K562 (cell line): ENCODE data around the gene VWC2L. TPM values are rescaled to one million over a fixed set of nuclear protein-coding genes. Genes with fewer than 3 reads are reported as not detected.
A peak's percentile ranks its signal among the peaks of the same experiment; 100 is the strongest.

Source experiments
- ATAC-seq: fragments of 200-7000 bp; cut with Tn5 transposase; 3 replicates; pipeline ENCODE4 v1.9.1; 2020; ENCODE audit warnings: moderate library complexity
- BruUV-seq: library from RNA; stranded (reverse); fragments of 400-500 nt; replicated peaks from 2 replicates; lab custom pipeline; 2021; lab: Mats Ljungman, UMichigan
- CTCF ChIA-PET: fragments of 300-600 bp; formaldehyde crosslinking; extraction: SDS; loops from one replicate; lab custom pipeline; 2021; ENCODE audit warnings: low intra/inter-chr PET ratio; lab: Yijun Ruan, JAX
- POLR2A ChIA-PET: fragments of 300-600, 350-650 bp; sonication (Branson Sonifier 250); formaldehyde crosslinking; extraction: SDS; loops from one replicate; lab custom pipeline; 2021; ENCODE audit warnings: antibody characterized with exemption, inconsistent platforms; lab: Yijun Ruan, JAX
- DNase-seq, 4 experiments: peaks; one replicate each; pipeline versions ENCODE4 v3.0.0 to v3.0.0-alpha.2; 2011 to 2018; ENCODE audit warnings: low spot score in 3 of 4, mixed read lengths in 3 of 4; ENCODE audit errors: extremely low read depth in 1 of 4
- FAIRE-seq: peaks from 2 replicates; lab custom pipeline; 2011; peaks lifted over from hg19 to GRCh38; lab: Jason Lieb, UNC
- H2AFZ ChIP-seq: 2 replicates; pipeline ENCODE4 v1.6.0; 2011; ENCODE audit warnings: low read depth, low read length, control low read depth, inconsistent platforms
- H3K27ac ChIP-seq: fragments of 200-600 bp; 3 replicates; pipeline ENCODE4 v1.8.0; 2011; ENCODE audit warnings: low read depth, mild to moderate bottlenecking, control low read depth, inconsistent platforms, low read length, moderate library complexity, mixed read lengths; ENCODE audit errors: extremely low read depth
- H3K27me3 ChIP-seq, 2 experiments: fragments of 300-600 bp in 1 of 2; 2 replicates in 1 of 2; 3 replicates in 1 of 2; pipeline versions ENCODE4 v1.6.0 to v1.8.0; 2011; ENCODE audit warnings: inconsistent platforms in 2 of 2, low read length in 2 of 2, mild to moderate bottlenecking in 1 of 2, mixed read lengths in 1 of 2, moderate library complexity in 1 of 2; ENCODE audit not compliant: control insufficient read depth in 2 of 2, insufficient read depth in 2 of 2
- H3K36me3 ChIP-seq: fragments of 300-600 bp; 3 replicates; pipeline ENCODE4 v1.8.0; 2011; ENCODE audit warnings: mild to moderate bottlenecking, low read length, inconsistent platforms; ENCODE audit not compliant: control insufficient read depth, insufficient read depth
- H3K4me1 ChIP-seq, 2 experiments: fragments of 200-600 bp in 1 of 2; replicated peaks in 1 of 2; 2 replicates in 1 of 2; 3 replicates in 1 of 2; pipeline versions ENCODE4 v1.5.1 to v1.8.0; 2011; ENCODE audit warnings: inconsistent platforms in 2 of 2, low read length in 2 of 2, mild to moderate bottlenecking in 1 of 2, mixed read lengths in 1 of 2, moderate library complexity in 1 of 2; ENCODE audit not compliant: control insufficient read depth in 2 of 2, insufficient read depth in 2 of 2
- H3K4me2 ChIP-seq: 2 replicates; pipeline ENCODE4 v1.6.1; 2011; ENCODE audit warnings: low read length, control low read depth, inconsistent platforms, mixed read lengths; ENCODE audit not compliant: insufficient read depth
- H3K4me3 ChIP-seq: fragments of 200-600 bp; sonication (generic), shearing (Covaris generic); 2 replicates; pipeline ENCODE4 v1.5.1; 2016; ENCODE audit warnings: control low read depth, inconsistent platforms
- H3K79me2 ChIP-seq: fragments of 200-600 bp; 3 replicates; pipeline ENCODE4 v1.8.0; 2011; ENCODE audit warnings: low read length, inconsistent platforms; ENCODE audit not compliant: control insufficient read depth, insufficient read depth
- H3K9ac ChIP-seq, 2 experiments: 2 replicates each; pipeline versions ENCODE4 v1.6.0 to v1.6.1; 2011; ENCODE audit warnings: low read depth in 2 of 2, low read length in 2 of 2, control low read depth in 1 of 2, inconsistent platforms in 1 of 2, mild to moderate bottlenecking in 1 of 2, mixed read lengths in 1 of 2; ENCODE audit not compliant: insufficient read depth in 1 of 2
- H3K9me1 ChIP-seq: one replicate; pipeline ENCODE4 v1.6.0; 2011; ENCODE audit warnings: inconsistent platforms, mild to moderate bottlenecking, low read length, moderate library complexity; ENCODE audit not compliant: control insufficient read depth, insufficient read depth
- H3K9me3 ChIP-seq: replicated peaks from 2 replicates; pipeline ENCODE4 v1.5.1; 2011; ENCODE audit warnings: low read depth, low read length, inconsistent platforms; ENCODE audit not compliant: control insufficient read depth, insufficient read depth
- H4K20me1 ChIP-seq: replicated peaks from 2 replicates; pipeline ENCODE4 v1.6.1; 2011; ENCODE audit warnings: low read length, inconsistent platforms, mixed read lengths; ENCODE audit not compliant: control insufficient read depth, insufficient read depth
- BCOR ChIP-seq: fragments of 450-650 bp; IDR thresholded peaks from 2 replicates; pipeline ENCODE4 v1.6.1; 2016
- CBX3 ChIP-seq, 2 experiments: IDR thresholded peaks; 1 replicate in 1 of 2; 2 replicates in 1 of 2; pipeline ENCODE4 v1.6.1; 2012; ENCODE audit warnings: inconsistent platforms in 2 of 2, low read length in 2 of 2, borderline replicate concordance in 1 of 2, control low read depth in 1 of 2
- ETV1 ChIP-seq: fragments of 450-650 bp; conservative IDR thresholded peaks from 2 replicates; pipeline ENCODE4 v1.6.1; 2016; ENCODE audit warnings: missing genetic modification characterization, control low read depth, low read depth, missing compliant biosample characterization
- GATAD2B ChIP-seq: fragments of 450-650 bp; IDR thresholded peaks from 2 replicates; pipeline ENCODE4 v1.6.1; 2017; ENCODE audit warnings: mild to moderate bottlenecking, borderline replicate concordance
- MEF2D ChIP-seq: conservative IDR thresholded peaks from 2 replicates; pipeline ENCODE4 v1.6.1; 2016; ENCODE audit warnings: low read depth, missing genetic modification characterization, missing compliant biosample characterization
- MYC ChIP-seq, 2 experiments: fragments of 250-450 bp in 1 of 2; sonication (Bioruptor Pico) in 1 of 2; IDR thresholded peaks; 2 replicates each; pipeline versions ENCODE4 v1.5.1 to v1.6.1; 2012 to 2021; ENCODE audit warnings: low read depth in 2 of 2, borderline replicate concordance in 1 of 2, improper control_type of control experiment in 1 of 2, low read length in 1 of 2, mild to moderate bottlenecking in 1 of 2, moderate library complexity in 1 of 2
- SNRNP70 ChIP-seq: fragments of 200-400 bp; formaldehyde crosslinking; optimal IDR thresholded peaks from 2 replicates; pipeline ENCODE3; 2017; ENCODE audit warnings: low read depth, low read length
- SRSF1 ChIP-seq: fragments of 200-400 bp; formaldehyde crosslinking; IDR thresholded peaks from 2 replicates; pipeline ENCODE4 v1.6.1; 2017; ENCODE audit warnings: mild to moderate bottlenecking, low read depth, low read length, moderate library complexity
- STAT6 ChIP-seq: sonication (generic); formaldehyde crosslinking; IDR thresholded peaks from 2 replicates; pipeline ENCODE4 v1.8.1; 2023; ENCODE audit warnings: mild to moderate bottlenecking, missing genetic modification reagents
- ZNF197 ChIP-seq: fragments of 200-800 bp; sonication (Bioruptor generic); IDR thresholded peaks from 2 replicates; pipeline ENCODE4 v1.6.1; 2016; ENCODE audit warnings: low read depth, missing genetic modification characterization, missing compliant biosample characterization
- ZNF3 ChIP-seq: fragments of 250-450 bp; sonication (Bioruptor Pico); IDR thresholded peaks from 2 replicates; pipeline ENCODE4 v1.5.0; 2021; ENCODE audit warnings: mild to moderate bottlenecking, moderate library complexity
- ZNF318 ChIP-seq, 2 experiments: fragments of 450-650 bp; IDR thresholded peaks; 2 replicates each; pipeline ENCODE4 v1.6.1; 2016; ENCODE audit warnings: mild to moderate bottlenecking in 2 of 2, borderline replicate concordance in 1 of 2, low read depth in 1 of 2, moderate library complexity in 1 of 2
- WGBS: fragments of 100-300 bp; shearing (Covaris generic); methylation state at CpG from one replicate; pipeline ENCODE4 v1.1.6; 2016; ENCODE audit warnings: low coverage, mixed read lengths; ENCODE audit not compliant: insufficient coverage; ENCODE audit errors: missing lambda C conversion rate; 5-methylcytosine and 5-hydroxymethylcytosine counted together
- in situ Hi-C: fragments of 300-500 bp; cut with MboI; formaldehyde crosslinking; loops from 4 replicates; pipeline ENCODE4 v1.15.0; 2018; ENCODE audit warnings: inconsistent platforms, mixed read lengths
- intact Hi-C: fragments of 100-400 bp; cut with micrococcal nuclease; formaldehyde crosslinking; loops from 2 replicates; pipeline ENCODE4 v1.14.2; 2022
- polyA plus RNA-seq, 8 experiments: library from polyadenylated mRNA; depleted of rRNA in 4 of 8; stranded (reverse) in 5 of 8; unstranded in 3 of 8; fragments of >200 nt; fragmentation: Nextera tagmentation in 2 of 8; fragmentation: Illumina TruSeq in 1 of 8; extraction: Ambion mirVana in 2 of 8; extraction: Trizol in 1 of 8; gene quantifications; 2 replicates each; pipeline versions ENCODE4 v1.2.1 to v1.2.3, GENCODE V29; 2011 to 2014; ENCODE audit warnings: inconsistent platforms in 1 of 8, missing spikeins in 1 of 8
- total RNA-seq, 7 experiments: library from RNA; depleted of rRNA in 6 of 7; stranded (reverse); fragments of >200 nt in 6 of 7; fragmentation: Illumina TruSeq in 2 of 7; extraction: Trizol in 2 of 7; gene quantifications; 2 replicates each; pipeline versions ENCODE4 v1.2.1 to v1.2.3, GENCODE V29; 2011 to 2021; ENCODE audit warnings: low replicate concordance in 1 of 7

The VWC2L gene
- total and polyA plus RNA-seq, 9 of the 15 experiments (the other 6 are each of a cell fraction or from before 2014, with no cell fraction given) = not detected

GRCh38 chr2:214628091-214628490 lies 217.2 kb downstream of the VWC2L start:
- no TSS peak for BruUV-seq
- Histone ChIP-seq H2AFZ (peak overlapping the region; percentile 4; the same call in 1 of the 2 replicates), H3K9me3 (no peaks in the 10 kb centered on the region), H3K9ac (no peak overlapping the region), H4K20me1 (no peaks in the 10 kb centered on the region), H3K4me2 (no peak overlapping the region), H3K4me1 (no peaks in the 10 kb centered on the region), H3K4me3 (no peak overlapping the region), H3K27ac (no peak overlapping the region), H3K79me2 (no peaks in the 10 kb centered on the region)
- POLR2A ChIA-PET = no interaction called here
- no peak for FAIRE-seq
- intact Hi-C loops = no loop called here
- no peak for DNase-seq
- TF ChIP-seq ZNF197 (CRISPR knock-in tag) = no peak
- no peak for TF ChIP-seq SNRNP70
- TF ChIP-seq GATAD2B = no peak
- no peak for TF ChIP-seq SRSF1
- TF ChIP-seq ZNF318 (IDR thresholded peaks at IDR 0.05; ENCODE audit: borderline replicate concordance in 1 of 2, low read depth in 1 of 2) = no peak
- no peak for TF ChIP-seq BCOR
- no peak for TF ChIP-seq MYC (IDR thresholded peaks at IDR 0.05; ENCODE audit: low read depth, low read length)
- no peak for TF ChIP-seq MYC (CRISPR knock-in tag; IDR thresholded peaks at IDR 0.05; ENCODE audit: borderline replicate concordance, low read depth)
- no peak for TF ChIP-seq MEF2D (tag)
- no peak for TF ChIP-seq CBX3 (IDR thresholded peaks at IDR 0.05; ENCODE audit: borderline replicate concordance in 1 of 2, low read length in 2 of 2)
- TF ChIP-seq ZNF3 (CRISPR knock-in tag) = no peak
- TF ChIP-seq STAT6 (CRISPR knock-in tag) = no peak
- no peak for TF ChIP-seq ETV1
- TF ChIP-seq, all 486 proteins: peak for 0
- whole genome bisulfite sequencing = 0% methylated on average over 2 of the region's 2 CpGs
- no peak for ATAC-seq
- no peaks in the 10 kb centered on the region for H3K27me3 ChIP-seq
- no peaks in the 10 kb centered on the region for H3K36me3 ChIP-seq
- no peaks in the 10 kb centered on the region for H3K9me1 ChIP-seq
- CTCF ChIA-PET = no interaction called here
- in situ Hi-C loops = no loop called here
